Smooth muscle cell (in vitro differentiated cells): ENCODE measurements around the gene B4GALT3. TPM values are rescaled to one million over a fixed set of nuclear protein-coding genes. Genes with fewer than 3 reads are reported as not detected.
A peak's percentile ranks its signal among the peaks of the same experiment; 100 is the strongest.

Experiments
- DNase-seq: peaks from one replicate; lab custom pipeline; 2025; ENCODE audit not compliant: unreplicated experiment; lab: John Stamatoyannopoulos, UW
- H2AFZ ChIP-seq: fragments of 200-600 bp; sonication (generic); 2 replicates; pipeline ENCODE4 v1.6.0; 2016; ENCODE audit warnings: antibody characterized with exemption, low read depth, mild to moderate bottlenecking
- H3F3A ChIP-seq: fragments of 200-600 bp; sonication (generic); 2 replicates; pipeline ENCODE4 v1.6.0; 2017; ENCODE audit warnings: antibody characterized with exemption, low read depth
- H3K27ac ChIP-seq: fragments of 200-600 bp; sonication (generic); 2 replicates; pipeline ENCODE4 v1.5.1; 2016; ENCODE audit warnings: low read depth, mild to moderate bottlenecking
- H3K27me3 ChIP-seq: fragments of 200-600 bp; sonication (generic); 2 replicates; pipeline ENCODE4 v1.6.1; 2016; ENCODE audit warnings: low read depth, mild to moderate bottlenecking
- H3K36me3 ChIP-seq: fragments of 200-600 bp; sonication (generic); 2 replicates; pipeline ENCODE4 v1.5.1; 2016; ENCODE audit warnings: low read depth
- H3K4me1 ChIP-seq: fragments of 200-600 bp; sonication (generic); 2 replicates; pipeline ENCODE4 v1.5.1; 2016; ENCODE audit warnings: low read depth
- H3K4me2 ChIP-seq: fragments of 200-600 bp; sonication (generic); 2 replicates; pipeline ENCODE4 v1.6.0; 2016; ENCODE audit warnings: mild to moderate bottlenecking
- H3K4me3 ChIP-seq: fragments of 200-600 bp; sonication (generic); 2 replicates; pipeline ENCODE4 v1.5.1; 2016; ENCODE audit warnings: mild to moderate bottlenecking
- H3K79me2 ChIP-seq: fragments of 200-600 bp; sonication (generic); 2 replicates; pipeline ENCODE4 v1.6.0; 2016; ENCODE audit warnings: low read depth, mild to moderate bottlenecking
- H3K9ac ChIP-seq: fragments of 200-600 bp; sonication (generic); 2 replicates; pipeline ENCODE4 v1.6.0; 2016; ENCODE audit warnings: low read depth
- H3K9me3 ChIP-seq: fragments of 200-600 bp; sonication (generic); replicated peaks from 2 replicates; pipeline ENCODE4 v1.5.1; 2016; ENCODE audit warnings: low read depth
- H4K20me1 ChIP-seq: fragments of 200-600 bp; sonication (generic); 2 replicates; pipeline ENCODE4 v1.6.0; 2016; ENCODE audit warnings: low read depth
- CTCF ChIP-seq: fragments of 200-600 bp; sonication (generic); IDR thresholded peaks from 2 replicates; pipeline ENCODE4 v1.5.1; 2017; ENCODE audit warnings: borderline replicate concordance, mild to moderate bottlenecking, antibody characterized with exemption; ENCODE audit not compliant: insufficient read depth, poor library complexity, severe bottlenecking
- WGBS: methylation state at CpG from one replicate; pipeline ENCODE4 v1.1.7; 2016; ENCODE audit warnings: low lambda C conversion rate; 5-methylcytosine and 5-hydroxymethylcytosine counted together
- polyA plus RNA-seq: library from polyadenylated mRNA; unstranded; fragments of >200 nt; fragmentation: Nextera tagmentation; extraction: Ambion mirVana; gene quantifications from 2 replicates; pipeline ENCODE4 v1.2.1, GENCODE V29; 2016
- total RNA-seq: library from RNA; depleted of rRNA; stranded (reverse); fragments of >200 nt; gene quantifications from 2 replicates; pipeline ENCODE4 v1.2.3, GENCODE V29; 2014

Gene B4GALT3
- total and polyA plus RNA-seq, 2 experiments from 2014 or later, result 21.4 to 44.9 TPM

DNA sequence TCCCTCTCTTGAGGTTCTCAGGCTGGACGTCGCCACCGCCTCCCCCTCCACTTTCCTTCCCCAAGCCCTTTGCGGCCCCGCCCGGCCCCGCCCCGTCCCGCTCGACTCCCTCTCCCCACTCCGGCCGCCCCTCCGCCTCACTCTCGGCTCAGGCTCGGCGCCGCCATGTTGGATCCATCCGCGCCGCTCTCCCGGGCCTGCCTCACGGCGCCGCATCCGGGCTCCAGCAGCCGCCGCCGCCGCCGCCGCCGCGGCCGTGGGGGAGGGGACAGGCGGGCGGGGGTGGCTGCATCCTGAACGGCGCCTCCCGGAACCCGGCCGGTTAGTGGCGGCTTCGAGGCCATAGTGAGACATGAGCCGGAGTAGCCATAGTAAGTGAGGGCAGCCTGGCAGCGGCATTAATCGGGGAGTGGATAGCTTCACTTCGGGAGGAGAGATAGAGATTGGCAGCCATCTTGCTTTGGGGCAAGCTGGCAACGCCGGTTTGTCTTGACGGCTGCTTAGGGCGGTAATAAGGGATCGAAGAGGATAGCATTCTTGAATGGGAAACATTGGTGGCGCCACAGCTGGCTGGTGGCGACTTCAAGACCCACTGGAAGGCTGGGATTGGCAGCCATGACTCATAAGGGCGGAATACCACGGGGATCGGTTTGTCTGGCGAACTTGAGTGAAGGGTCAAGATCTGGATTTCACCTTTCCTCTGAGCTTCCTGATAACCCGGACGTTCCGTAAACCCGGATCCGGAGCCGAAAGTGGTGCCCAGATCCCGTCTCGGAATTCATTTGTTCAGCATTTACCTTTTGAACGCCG lies 44.7 kb downstream of the B4GALT3 start, which contains the start of gene DEDD:
Gene DEDD, minus strand, starts transcription at position 258 of the 810 bp plus-strand sequence. CDS start 8,205 bp downstream, outside the sequence.
- Histone ChIP-seq H3K4me1 (peaks cover 19% of the 10 kb centered on the region), H3K4me3 (peak within 1 kb of the TSS; percentile 65), H2AFZ (peak within 1 kb of the TSS; percentile 68), H3K4me2 (peak within 1 kb of the TSS; percentile 85), H3K79me2 (peaks cover 73% of the 10 kb centered on the region), H3F3A (peaks cover 5% of the 10 kb centered on the region), H3K27ac (peak within 1 kb of the TSS; percentile 93), H3K9ac (peak within 1 kb of the TSS; percentile 95), H3K27me3 (no peaks in the 10 kb centered on the region), H4K20me1 (peaks cover 32% of the 10 kb centered on the region), H3K36me3 (peaks cover 3% of the 10 kb centered on the region), H3K9me3 (no peaks in the 10 kb centered on the region)
- no peak for TF ChIP-seq CTCF
- DNase-seq, result peak; percentile 95
- under 1% methylated on average over 39 of the region's 68 CpGs for WGBS

GRCh38 chr1:161131523-161132409 lies 45.5 kb downstream of the B4GALT3 start:
- H3K4me3 ChIP-seq, result peak overlapping the region; percentile 65
- peaks cover 19% of the 10 kb centered on the region for H3K4me1 ChIP-seq
- H3K36me3 ChIP-seq, result peaks cover 3% of the 10 kb centered on the region
- no peaks in the 10 kb centered on the region for H3K27me3 ChIP-seq
- no peak for DNase-seq
- no peaks in the 10 kb centered on the region for H3K9me3 ChIP-seq
- peaks cover 40% of the 10 kb centered on the region for H4K20me1 ChIP-seq
- H3F3A ChIP-seq, result peaks cover 5% of the 10 kb centered on the region
- peaks cover 81% of the 10 kb centered on the region for H3K79me2 ChIP-seq
- no peak for TF ChIP-seq CTCF
- H3K9ac ChIP-seq, result peak overlapping the region; percentile 95
- peak overlapping the region; percentile 93 for H3K27ac ChIP-seq
- peak overlapping the region; percentile 85 for H3K4me2 ChIP-seq
- 5% methylated on average over 10 of the region's 22 CpGs for WGBS
- peak overlapping the region; percentile 61 for H2AFZ ChIP-seq

DNA sequence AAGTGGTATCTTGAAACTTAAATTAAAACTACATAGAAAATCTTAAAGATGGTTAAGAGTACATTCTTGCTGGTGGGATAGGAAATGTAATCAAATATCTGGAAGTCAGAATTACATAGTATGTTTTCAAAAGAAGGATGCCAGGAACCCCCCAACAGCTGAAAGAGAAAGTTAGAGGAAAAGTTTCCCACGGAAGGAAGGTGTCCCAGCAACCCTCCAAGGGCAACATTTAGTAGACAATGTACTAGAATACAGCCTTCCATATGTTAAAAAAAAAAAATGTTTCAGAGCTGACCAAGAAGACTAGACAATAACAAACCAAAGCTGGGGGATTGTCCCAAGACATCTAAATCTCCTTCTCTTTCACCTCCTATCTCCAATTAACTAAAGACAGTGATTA lies 47.0 kb downstream of the B4GALT3 start:
- Histone ChIP-seq H3K4me1 (peaks cover 19% of the 10 kb centered on the region), H2AFZ (no peak overlapping the region), H3K4me3 (peak overlapping the region; percentile 65), H3K27me3 (no peaks in the 10 kb centered on the region), H3K4me2 (peak overlapping the region; percentile 85), H3K9ac (no peak overlapping the region), H3F3A (peaks cover 5% of the 10 kb centered on the region), H3K9me3 (no peaks in the 10 kb centered on the region), H3K79me2 (peaks cover 82% of the 10 kb centered on the region), H3K27ac (peak overlapping the region; percentile 1), H4K20me1 (peaks cover 50% of the 10 kb centered on the region), H3K36me3 (peaks cover 3% of the 10 kb centered on the region)
- no peak for DNase-seq
- 64% methylated on average over 1 of the region's 1 CpG for WGBS
- no peak for TF ChIP-seq CTCF
